ENCODE measurements around the gene NHS.

The NHS gene

DNA sequence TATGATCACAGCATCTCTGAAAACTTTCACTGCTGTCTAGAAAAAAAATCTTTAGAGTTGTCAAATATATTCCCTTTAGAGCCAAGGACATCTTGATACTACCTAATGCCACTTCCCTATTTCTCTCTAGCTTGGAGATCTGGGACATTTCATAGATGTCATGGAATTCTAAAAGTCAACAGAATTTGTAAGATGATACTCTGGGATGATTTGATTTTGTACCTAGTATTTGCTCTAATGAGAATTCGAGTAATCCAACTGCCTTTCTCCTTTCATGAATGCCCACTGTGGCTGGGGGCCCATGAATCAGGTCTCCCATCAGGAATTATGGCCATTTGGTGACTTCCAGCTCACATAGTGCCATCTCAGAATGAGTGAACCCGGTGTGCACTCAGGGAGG lies 73.2 kb downstream of the NHS start:
- peak; percentile 14 for DNase-seq (ENCODE audit: low spot score)

DNA sequence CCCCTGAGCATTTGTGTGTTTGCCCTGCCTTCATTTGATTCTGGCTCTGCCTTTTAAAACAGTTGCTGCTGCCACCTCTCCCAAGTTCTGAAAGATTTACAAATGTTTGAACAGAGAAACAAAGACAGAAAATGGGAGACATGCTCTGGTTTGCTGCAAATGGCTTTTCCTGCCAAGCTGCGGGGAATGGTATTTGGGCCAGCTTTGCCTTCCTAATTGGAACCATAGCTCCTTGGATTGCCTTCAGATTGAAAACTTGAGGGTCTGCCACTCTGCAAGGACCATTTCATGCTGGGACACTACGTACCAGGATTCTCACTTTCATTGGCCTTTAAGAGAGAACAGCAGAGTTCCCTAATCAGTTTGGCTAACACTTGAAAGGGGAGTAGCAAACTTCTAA lies 74.9 kb downstream of the NHS start:
- no peak for DNase-seq (ENCODE audit: low spot score)

DNA sequence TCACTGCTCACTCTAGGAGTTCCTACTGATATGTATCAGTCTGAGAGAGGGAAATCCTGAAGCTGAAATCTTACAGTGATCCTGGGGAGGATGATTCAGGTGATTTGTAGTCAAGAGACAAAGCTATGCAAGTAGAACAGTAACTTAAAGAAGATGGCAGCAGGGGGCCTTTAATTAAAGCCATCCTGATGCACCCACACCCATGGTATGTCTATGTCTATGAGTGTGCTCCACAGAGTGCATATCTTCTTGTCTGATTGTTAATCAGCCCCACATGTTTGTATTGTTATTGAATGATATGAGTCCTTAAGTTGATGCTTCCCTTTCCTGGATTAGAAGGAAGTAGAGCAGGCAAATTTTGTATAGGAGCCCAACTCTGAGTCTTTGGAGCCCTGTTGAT lies 78.8 kb downstream of the NHS start:
- no peak for DNase-seq (ENCODE audit: low spot score)

- DNase-seq (ENCODE audit: low spot score), result no peak
Measured at GRCh38 chrX:17456526-17456925, 81.5 kb downstream of the NHS start.

DNA sequence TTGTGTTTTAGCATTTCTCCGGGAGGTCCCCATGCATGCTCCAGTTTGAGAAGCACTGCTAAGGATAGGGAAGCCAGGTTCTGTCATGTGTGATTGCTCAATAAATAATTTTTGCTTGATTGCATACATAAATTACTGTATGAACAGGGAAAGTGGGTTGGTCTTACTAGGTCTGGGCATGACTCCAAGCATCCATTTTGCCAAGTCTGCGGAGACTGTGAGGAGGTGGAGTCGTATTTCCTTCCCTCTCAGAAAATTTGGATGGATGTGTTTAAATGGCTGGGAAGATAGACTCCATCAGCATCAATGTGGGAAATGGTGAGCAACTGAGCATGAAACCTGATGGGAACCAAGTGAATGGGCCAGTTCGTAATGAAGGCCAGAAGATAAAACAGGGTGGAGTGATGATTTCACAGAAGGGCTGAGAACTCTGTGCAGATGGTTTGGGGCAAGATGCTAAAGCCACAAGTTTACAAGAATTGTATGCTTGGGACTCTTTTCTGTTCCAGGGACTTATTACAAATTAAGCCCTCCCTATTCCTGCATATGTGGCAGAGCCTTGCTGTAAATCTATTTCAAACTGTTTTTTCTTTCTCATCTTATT lies 84.1 kb downstream of the NHS start:
- DNase-seq (ENCODE audit: low spot score), result no peak

GRCh38 chrX:17459661-17460060 lies 84.7 kb downstream of the NHS start:
- no peak for DNase-seq (ENCODE audit: low spot score)

DNA sequence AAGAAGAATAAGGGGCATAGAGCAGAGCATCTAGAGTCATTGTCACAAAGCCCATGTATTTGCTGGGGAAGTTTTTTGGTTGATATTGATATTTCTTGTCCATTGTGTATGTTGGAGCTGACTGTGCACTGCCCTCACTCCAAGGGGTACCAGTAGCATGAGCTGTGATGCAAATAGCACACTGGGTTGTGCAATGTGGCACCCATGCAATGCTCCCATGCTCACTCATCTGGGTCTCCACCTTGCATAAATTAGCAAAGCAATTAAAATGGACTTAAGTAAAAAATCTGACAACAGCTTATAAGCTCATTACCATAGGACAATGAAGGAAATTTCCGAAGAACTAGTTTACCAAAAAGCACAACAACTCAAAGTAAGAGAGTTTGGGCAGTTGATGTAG lies 87.9 kb downstream of the NHS start:
- no peak for DNase-seq (ENCODE audit: low spot score)

DNA sequence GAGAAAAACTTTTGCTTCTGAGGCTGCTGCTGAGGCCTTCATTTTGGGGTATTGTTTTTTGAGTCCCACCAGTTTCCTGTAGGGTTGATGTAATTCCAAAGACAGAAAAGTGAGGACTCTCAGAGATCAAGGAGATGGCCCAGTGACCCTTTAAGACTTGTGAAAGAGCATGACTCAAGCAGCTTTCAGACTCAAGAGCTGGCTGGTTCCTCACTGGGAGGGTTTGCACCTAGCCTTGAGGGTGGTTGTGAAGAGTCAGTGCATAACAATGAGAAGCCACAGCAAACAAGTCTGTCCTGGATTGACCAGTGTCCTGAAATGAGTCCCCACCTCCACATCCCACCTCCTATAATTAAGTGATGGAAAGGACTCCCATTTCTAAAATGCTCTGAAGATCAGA lies 89.2 kb downstream of the NHS start:
- no peak for DNase-seq (ENCODE audit: low spot score)

DNA sequence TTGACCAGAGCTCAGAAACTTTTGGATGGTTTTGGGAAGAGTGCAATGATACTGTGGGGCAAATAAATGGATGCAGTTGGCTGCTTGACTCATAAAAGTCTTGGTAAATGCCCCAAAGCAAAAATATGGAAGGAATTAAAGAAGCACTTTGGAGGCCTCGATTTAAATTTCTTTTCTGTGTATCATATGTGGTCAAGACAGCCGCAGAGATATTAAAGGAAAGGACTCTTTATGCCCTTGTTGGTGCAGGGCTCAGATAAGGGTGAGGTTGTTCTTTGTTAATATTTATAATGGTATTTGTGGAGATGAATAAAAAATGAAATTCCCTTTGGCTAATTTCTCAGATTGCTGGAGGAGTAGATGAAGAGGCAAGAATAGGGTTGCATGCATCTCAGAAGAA lies 90.2 kb downstream of the NHS start:
- DNase-seq (ENCODE audit: low spot score), result no peak

DNA sequence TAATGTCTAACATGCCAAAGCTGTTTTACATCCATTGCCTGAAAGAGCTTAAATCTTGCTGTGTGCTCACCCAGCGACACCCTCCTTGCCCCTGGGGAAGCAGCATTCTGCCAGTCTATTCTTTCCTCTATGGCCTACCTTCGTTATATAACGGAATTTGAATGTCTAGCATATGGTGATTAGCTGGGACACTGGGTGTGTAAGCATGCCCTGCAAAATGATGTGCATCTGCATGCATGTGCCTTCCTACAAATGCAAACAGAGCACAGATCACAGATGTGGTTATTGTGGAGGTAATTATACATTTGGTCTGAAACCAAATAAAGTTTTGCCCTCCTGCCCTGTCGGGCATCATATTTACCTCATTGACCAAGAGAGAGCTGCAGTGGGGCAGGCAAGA lies 90.8 kb downstream of the NHS start:
- no peak for DNase-seq (ENCODE audit: low spot score)

- DNase-seq (ENCODE audit: low spot score), result no peak
Measured at GRCh38 chrX:17470136-17470535, 95.1 kb downstream of the NHS start.

- no peak for DNase-seq (ENCODE audit: low spot score)
Measured at GRCh38 chrX:17471121-17471520, 96.1 kb downstream of the NHS start.

DNA sequence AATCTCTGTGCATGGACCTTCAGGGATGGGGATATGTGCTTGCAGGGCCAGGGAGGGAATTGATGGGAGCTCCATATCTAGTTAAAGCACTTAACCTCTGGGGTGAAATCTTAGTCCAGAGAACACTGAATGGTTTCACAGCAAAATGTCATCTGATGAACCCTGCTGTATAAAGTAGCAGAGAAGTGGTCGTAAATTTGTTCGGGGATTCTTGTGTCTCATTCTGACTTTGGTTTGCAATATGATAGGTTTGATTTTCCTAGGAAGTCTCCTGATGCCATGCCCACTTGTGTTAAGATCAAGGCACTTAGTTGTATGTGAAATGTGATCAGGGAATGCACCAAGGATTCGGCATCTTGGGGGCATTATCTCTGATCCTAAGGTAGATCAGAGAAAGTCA lies 96.9 kb downstream of the NHS start:
- no peak for DNase-seq (ENCODE audit: low spot score)

DNA sequence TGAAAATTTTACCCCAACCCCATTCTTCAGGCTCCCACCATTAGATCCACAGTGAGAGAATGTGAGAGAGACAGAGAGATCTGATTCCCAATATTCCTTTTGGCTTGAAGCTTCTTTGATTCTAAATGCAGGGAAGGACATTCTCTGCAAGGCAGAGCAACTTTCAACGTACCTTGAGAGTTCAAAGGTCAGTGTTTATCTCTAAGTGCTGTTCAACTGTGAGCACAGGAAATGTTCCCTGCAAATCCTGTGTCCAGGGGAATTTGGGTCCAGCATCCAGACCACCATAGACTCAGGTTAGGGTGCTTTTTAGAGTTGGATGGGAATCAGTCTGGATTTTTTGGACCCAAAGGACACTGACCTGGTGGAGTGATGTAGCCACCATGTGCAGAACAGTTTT lies 97.4 kb downstream of the NHS start:
- no peak for DNase-seq (ENCODE audit: low spot score)

DNA sequence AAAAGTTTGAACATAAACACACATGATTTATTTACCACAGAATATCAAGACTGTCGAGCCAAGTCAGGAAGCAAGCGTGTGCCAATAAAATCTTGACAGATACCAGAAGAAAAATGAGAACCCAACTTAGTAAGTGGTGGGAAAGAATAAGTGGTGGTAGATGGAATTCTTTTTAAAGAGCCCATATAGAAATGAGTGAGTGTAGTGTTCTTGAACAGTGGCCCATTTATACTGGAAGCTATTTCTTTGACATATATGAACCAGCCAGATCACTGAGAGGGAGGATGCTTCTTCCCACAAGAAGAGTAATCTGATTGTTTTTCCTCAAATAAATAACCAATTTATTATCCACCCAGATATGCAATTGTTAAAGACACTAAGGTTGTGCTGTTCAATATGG lies 98.0 kb downstream of the NHS start:
- DNase-seq (ENCODE audit: low spot score), result no peak

- no peak for DNase-seq (ENCODE audit: low spot score)
Measured at GRCh38 chrX:17474892-17475291, 99.9 kb downstream of the NHS start.

- no peak for DNase-seq (ENCODE audit: low spot score)
Measured at GRCh38 chrX:17475449-17476217, 100.6 kb downstream of the NHS start.

DNA sequence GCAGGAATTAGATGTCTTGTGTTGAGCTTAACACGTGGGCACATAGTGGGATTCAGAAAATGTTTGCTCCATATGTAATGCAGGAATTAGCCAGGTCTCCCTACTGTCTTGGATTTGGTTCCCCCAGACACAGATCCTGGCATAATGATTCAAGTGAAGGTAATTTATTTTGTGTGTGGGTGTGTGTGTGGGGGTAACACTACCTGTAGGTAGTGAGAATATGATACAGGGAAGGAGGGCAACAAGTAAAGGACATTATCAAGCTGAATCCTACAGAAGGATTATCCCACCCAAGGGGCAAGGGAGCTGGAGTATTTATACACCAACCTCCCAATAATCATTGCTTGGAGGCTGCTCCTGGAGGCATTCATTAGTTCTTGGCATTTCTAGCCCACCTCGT lies 101.4 kb downstream of the NHS start:
- DNase-seq (ENCODE audit: low spot score), result no peak

- DNase-seq (ENCODE audit: low spot score), result no peak
Measured at GRCh38 chrX:17481086-17481485, 106.1 kb downstream of the NHS start.

- DNase-seq (ENCODE audit: low spot score), result no peak
Measured at GRCh38 chrX:17484592-17484991, 109.6 kb downstream of the NHS start.

- no peak for DNase-seq (ENCODE audit: low spot score)
Measured at GRCh38 chrX:17485391-17485790, 110.4 kb downstream of the NHS start.

- DNase-seq (ENCODE audit: low spot score), result no peak
Measured at GRCh38 chrX:17488036-17488435, 113.0 kb downstream of the NHS start.

- DNase-seq (ENCODE audit: low spot score), result no peak
Measured at GRCh38 chrX:17494216-17494615, 119.2 kb downstream of the NHS start.

DNA sequence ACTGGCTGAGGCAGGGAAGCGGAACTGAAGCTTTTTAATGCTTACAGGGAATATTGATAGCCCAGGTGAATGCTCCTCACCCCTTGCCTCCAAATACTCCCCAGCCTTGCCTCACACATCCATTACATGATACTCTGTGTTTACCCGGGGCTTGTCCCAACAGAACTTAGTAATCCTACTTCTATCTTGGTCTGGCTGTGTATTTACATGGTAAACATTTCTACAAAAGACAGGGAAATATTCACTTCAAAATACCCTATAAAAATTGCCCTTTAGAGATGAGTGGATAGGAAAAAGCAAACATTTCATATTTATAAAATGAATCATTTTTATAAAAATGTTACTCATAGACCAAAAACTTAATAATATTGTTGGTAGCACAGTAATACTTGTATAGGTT lies 120.1 kb downstream of the NHS start:
- no peak for DNase-seq (ENCODE audit: low spot score)

All from SK-N-DZ (cell line).